H1 (cell line): Measurements from ENCODE around the gene NPR1. TPM values are rescaled to one million over a fixed set of nuclear protein-coding genes. Genes with fewer than 3 reads are reported as not detected.
A peak's percentile ranks its signal among the peaks of the same experiment; 100 is the strongest.

Experiments
- ASH2L ChIP-seq: fragments of 200-600, 300-600 bp; sonication (generic); IDR thresholded peaks from one replicate; pipeline ENCODE4 v1.7.1; 2017; ENCODE audit warnings: low read length
- ATF3 ChIP-seq: IDR thresholded peaks from 2 replicates; pipeline ENCODE4 v1.6.1; 2011; ENCODE audit warnings: low read depth, mild to moderate bottlenecking, low read length; ENCODE audit not compliant: insufficient read depth
- BACH1 ChIP-seq: IDR thresholded peaks from 2 replicates; pipeline ENCODE4 v1.6.1; 2012; ENCODE audit warnings: low read length, improper control_type of control experiment
- BRCA1 ChIP-seq: IDR thresholded peaks from 2 replicates; pipeline ENCODE4 v1.6.1; 2012; ENCODE audit warnings: low read depth, low read length, improper control_type of control experiment
- CEBPB ChIP-seq: IDR thresholded peaks from 2 replicates; pipeline ENCODE4 v1.6.1; 2012; ENCODE audit warnings: low read depth, low read length
- CREB1 ChIP-seq: IDR thresholded peaks from 2 replicates; pipeline ENCODE4 v1.6.1; 2012; ENCODE audit warnings: inconsistent platforms
- CTBP2 ChIP-seq: IDR thresholded peaks from 2 replicates; pipeline ENCODE4 v1.7.0; 2011; ENCODE audit warnings: borderline replicate concordance, mild to moderate bottlenecking, moderate library complexity, mixed read lengths, low read length; ENCODE audit not compliant: insufficient read depth, insufficient read length
- FOSL1 ChIP-seq: IDR thresholded peaks from 2 replicates; pipeline ENCODE4 v1.6.1; 2011; ENCODE audit warnings: mild to moderate bottlenecking, low read depth, low read length, moderate library complexity; ENCODE audit not compliant: insufficient read depth
- GTF2F1 ChIP-seq: IDR thresholded peaks from 2 replicates; pipeline ENCODE4 v1.6.1; 2012; ENCODE audit warnings: low read depth, low read length, improper control_type of control experiment, borderline replicate concordance
- JUN ChIP-seq: IDR thresholded peaks from 2 replicates; pipeline ENCODE4 v1.6.1; 2011; ENCODE audit warnings: low read depth, mild to moderate bottlenecking, improper control_type of control experiment, low read length
- KDM4A ChIP-seq: IDR thresholded peaks from one replicate; pipeline ENCODE4 v1.7.1; 2012; ENCODE audit warnings: low read depth, mild to moderate bottlenecking, moderate library complexity, low read length, inconsistent platforms; ENCODE audit not compliant: severe bottlenecking
- MAX ChIP-seq: IDR thresholded peaks from 2 replicates; pipeline ENCODE4 v1.6.1; 2012; ENCODE audit warnings: inconsistent platforms
- POU5F1 ChIP-seq: IDR thresholded peaks from 2 replicates; pipeline ENCODE4 v1.6.1; 2011; ENCODE audit warnings: low read depth, mild to moderate bottlenecking, low read length, moderate library complexity
- RFX5 ChIP-seq: IDR thresholded peaks from 2 replicates; pipeline ENCODE4 v1.6.1; 2011; ENCODE audit warnings: low read depth, low read length, improper control_type of control experiment, borderline replicate concordance
- RXRA ChIP-seq: IDR thresholded peaks from 2 replicates; pipeline ENCODE4 v1.6.1; 2011; ENCODE audit warnings: low read depth, mild to moderate bottlenecking, low read length, moderate library complexity; ENCODE audit not compliant: insufficient read depth
- SAP30 ChIP-seq: fragments of 300-600 bp; sonication (generic); IDR thresholded peaks from 2 replicates; pipeline ENCODE4 v1.7.1; 2012; ENCODE audit warnings: low read length, moderate library complexity, mild to moderate bottlenecking, inconsistent platforms; ENCODE audit not compliant: insufficient read depth, insufficient replicate concordance
- SIX5 ChIP-seq: IDR thresholded peaks from 2 replicates; pipeline ENCODE4 v1.6.1; 2011; ENCODE audit warnings: mild to moderate bottlenecking, low read depth, low read length
- SP1 ChIP-seq: IDR thresholded peaks from 2 replicates; pipeline ENCODE4 v1.6.1; 2011; ENCODE audit warnings: low read depth, low read length
- TBP ChIP-seq: IDR thresholded peaks from 2 replicates; pipeline ENCODE4 v1.6.1; 2011; ENCODE audit warnings: low read depth, low read length, improper control_type of control experiment
- polyA plus RNA-seq, 7 experiments: library from polyadenylated mRNA; depleted of rRNA in 3 of 7; stranded (reverse) in 5 of 7; unstranded in 2 of 7; fragments of >200 nt in 5 of 7; fragments of 200-250 nt in 2 of 7; gene quantifications; 1 replicate in 5 of 7; 2 replicates in 1 of 7; 4 replicates in 1 of 7; pipeline versions ENCODE4 v1.2.1 to v1.2.3, GENCODE V29; 2011 to 2013; ENCODE audit warnings: missing spikeins in 2 of 7, mixed read lengths in 2 of 7
- total RNA-seq: library from RNA; stranded (reverse); fragmentation: NEBNext Ultra II Directional; extraction: Animal tissue kit (Norgen Biotek cat#: 25700); gene quantifications from 2 replicates; pipeline ENCODE4 v1.2.1, GENCODE V29; 2021

The NPR1 gene
- total and polyA plus RNA-seq, 2 of the 8 experiments (the other 6 are each of a cell fraction or from before 2014, with no cell fraction given) = 11.7 to 13.2 TPM

GRCh38 chr1:153670859-153671627, 7.4 kb upstream of the NPR1 start, which contains the start of gene ILF2 (continued):
- TF ChIP-seq SAP30 (no peak), RFX5 (no peak; the same call in 1 of the 2 replicates), ASH2L (peak; percentile 82), CREB1 (peak; percentile 71; the same call in 1 of the 2 replicates), CEBPB (peak; percentile 52; the same call in 1 of the 2 replicates), SIX5 (no peak), TBP (peak; percentile 100), POU5F1 (no peak), SP1 (peak; percentile 98), KDM4A (no peak), FOSL1 (no peak), BRCA1 (0 out of 2 replicates have a peak, but pooled peaks have one; percentile 4), CTBP2 (no peak), GTF2F1 (peak; percentile 67; the same call in 1 of the 2 replicates), BACH1 (no peak; the same call in 1 of the 2 replicates), ATF3 (no peak), MAX (peak; percentile 84), JUN (no peak), RXRA (no peak)
- TF ChIP-seq, all 59 proteins: peak for 24
